Breast epithelium (tissue), 3 donors: Measurements from ENCODE around the gene DOCK10.

Experiments used
- CTCF ChIP-seq, 3 donors: fragments of 450-650 bp; IDR thresholded peaks; one replicate each; pipeline ENCODE4 v1.5.1; 2016 to 2017; ENCODE audit warnings: antibody characterized with exemption in 3 of 3, mild to moderate bottlenecking in 3 of 3, moderate library complexity in 3 of 3
- POLR2A ChIP-seq: fragments of 450-650 bp; IDR thresholded peaks from one replicate; pipeline ENCODE4 v1.6.1; 2016; ENCODE audit warnings: antibody characterized with exemption, mild to moderate bottlenecking, moderate library complexity

GRCh38 chr2:225040142-225040541, 2.1 kb downstream of the DOCK10 start:
- TF ChIP-seq POLR2A (no peak), CTCF (IDR thresholded peaks at IDR 0.05) (no peak)
